IPS-18a (cell line): ENCODE measurements around the gene NCOA7.
"Not testable (repeated sequence)": the region's sequence is repeated elsewhere in the genome, so short reads cannot be mapped to it uniquely, and the experiment has no call there.

Experiments used
- H3K27ac ChIP-seq: one replicate; pipeline ENCODE4 v1.5.1; 2013; ENCODE audit warnings: low read length
- H3K27me3 ChIP-seq: one replicate; pipeline ENCODE4 v1.6.1; 2013; ENCODE audit warnings: mild to moderate bottlenecking, low read length; ENCODE audit not compliant: control insufficient read depth, insufficient read depth
- H3K36me3 ChIP-seq: one replicate; pipeline ENCODE4 v1.6.1; 2013; ENCODE audit warnings: low read depth, low read length; ENCODE audit not compliant: control insufficient read depth
- H3K4me1 ChIP-seq: one replicate; pipeline ENCODE4 v1.6.1; 2013; ENCODE audit warnings: low read depth, low read length; ENCODE audit not compliant: control insufficient read depth
- H3K4me3 ChIP-seq: one replicate; pipeline ENCODE4 v1.5.1; 2013; ENCODE audit warnings: low read length
- H3K9ac ChIP-seq: one replicate; pipeline ENCODE4 v1.6.1; 2013; ENCODE audit warnings: mild to moderate bottlenecking, low read length, moderate library complexity
- H3K9me3 ChIP-seq: one replicate; pipeline ENCODE4 v1.6.1; 2013; ENCODE audit warnings: low read depth, low read length; ENCODE audit not compliant: control insufficient read depth

Gene NCOA7

GRCh38 chr6:125764121-125764671 lies 26.6 kb upstream of the NCOA7 start:
- Histone ChIP-seq H3K9me3 (no peaks in the 10 kb centered on the region), H3K27me3 (no peaks in the 10 kb centered on the region), H3K36me3 (peaks cover 7% of the 10 kb centered on the region), H3K27ac (no peak overlapping the region), H3K4me1 (no peaks in the 10 kb centered on the region), H3K4me3 (no peak overlapping the region), H3K9ac (no peak overlapping the region)

DNA sequence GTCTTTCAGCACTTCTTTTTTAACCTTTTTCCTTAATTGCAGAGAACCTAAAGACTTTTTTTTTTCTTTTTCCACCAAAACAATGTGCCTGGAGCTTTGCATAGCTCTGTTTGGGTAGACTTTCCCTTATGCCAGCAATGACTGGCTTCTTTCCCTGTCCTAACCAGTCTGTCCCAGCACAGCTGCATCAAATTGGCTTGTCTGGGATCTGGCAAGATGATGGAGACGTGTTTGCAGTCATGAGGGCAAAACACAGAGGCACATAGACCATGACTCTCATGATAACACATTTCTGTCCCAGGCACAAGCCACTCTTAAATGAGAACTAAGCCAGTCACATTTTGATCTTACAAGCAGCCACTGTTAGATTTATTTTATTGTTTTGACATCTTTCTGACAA lies 24.8 kb upstream of the NCOA7 start:
- Histone ChIP-seq H3K4me1 (no peaks in the 10 kb centered on the region), H3K27me3 (no peaks in the 10 kb centered on the region)

GRCh38 chr6:125766641-125767040 lies 24.1 kb upstream of the NCOA7 start:
- no peak overlapping the region for H3K9ac ChIP-seq
- H3K27ac ChIP-seq = no peak overlapping the region
- no peaks in the 10 kb centered on the region for H3K36me3 ChIP-seq
- H3K4me3 ChIP-seq = no peak overlapping the region
- no peaks in the 10 kb centered on the region for H3K4me1 ChIP-seq
- no peaks in the 10 kb centered on the region for H3K27me3 ChIP-seq
- H3K9me3 ChIP-seq = no peaks in the 10 kb centered on the region

More for the DNA sequence above, 24.8 kb upstream of the NCOA7 start:
- Histone ChIP-seq H3K9ac (no peak overlapping the region), H3K27ac (no peak overlapping the region), H3K9me3 (no peaks in the 10 kb centered on the region), H3K36me3 (no peaks in the 10 kb centered on the region), H3K4me3 (no peak overlapping the region)

GRCh38 chr6:125769147-125769783 lies 21.5 kb upstream of the NCOA7 start:
- Histone ChIP-seq H3K27ac (no peak overlapping the region), H3K4me3 (no peak overlapping the region), H3K27me3 (no peaks in the 10 kb centered on the region), H3K9ac (no peak overlapping the region), H3K36me3 (no peaks in the 10 kb centered on the region), H3K4me1 (no peaks in the 10 kb centered on the region), H3K9me3 (no peaks in the 10 kb centered on the region)

DNA sequence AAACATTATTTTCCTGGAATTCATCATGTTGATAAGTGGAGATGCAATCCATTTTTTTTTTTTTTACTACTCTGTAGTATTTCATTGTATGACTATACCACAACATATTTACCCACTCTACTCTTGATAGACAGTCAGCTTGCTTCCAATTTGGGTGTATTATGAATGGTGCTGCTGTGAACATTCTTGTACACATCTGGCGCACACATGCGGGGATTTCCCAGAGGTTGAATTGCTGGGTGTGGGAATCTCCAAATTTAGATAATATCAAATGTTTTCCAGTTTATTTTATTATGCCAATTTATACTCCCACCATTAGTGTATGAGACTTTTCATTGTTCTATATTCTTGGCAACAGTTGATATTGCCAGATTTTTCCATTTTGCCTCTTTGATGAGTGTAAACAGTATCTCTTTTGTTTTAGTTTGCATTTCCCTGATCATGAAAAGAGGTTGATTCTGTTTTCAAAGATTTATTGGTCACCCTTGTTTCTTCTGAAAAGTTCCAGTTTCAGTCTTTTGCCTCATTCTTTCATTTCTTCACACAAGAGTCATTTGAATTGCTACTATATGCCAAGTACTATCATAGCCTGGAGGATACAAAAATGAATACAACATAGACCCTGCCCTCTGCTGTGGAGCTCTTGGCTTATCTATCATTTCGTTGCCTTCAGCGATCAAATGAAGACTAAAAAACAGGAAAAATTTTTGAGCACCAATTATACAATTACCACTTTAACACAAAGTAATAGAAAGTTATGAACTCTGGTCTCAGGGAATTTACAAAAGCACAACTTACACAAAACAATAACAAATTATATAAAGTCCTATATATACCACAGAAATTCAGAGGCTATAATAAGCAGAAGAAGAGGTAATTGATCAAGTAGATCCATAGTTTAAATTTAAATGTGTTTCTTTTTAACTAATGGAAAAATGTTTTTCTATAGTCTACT lies 17.1 kb upstream of the NCOA7 start:
- no peaks in the 10 kb centered on the region for H3K9me3 ChIP-seq
- no peak overlapping the region for H3K27ac ChIP-seq
- H3K36me3 ChIP-seq = no peaks in the 10 kb centered on the region
- no peaks in the 10 kb centered on the region for H3K27me3 ChIP-seq
- peaks cover 6% of the 10 kb centered on the region for H3K4me1 ChIP-seq
- H3K4me3 ChIP-seq = no peak overlapping the region
- no peak overlapping the region for H3K9ac ChIP-seq

- not testable (repeated sequence) for H3K4me3 ChIP-seq, H3K9me3 ChIP-seq, H3K9ac ChIP-seq, H3K27ac ChIP-seq, H3K4me1 ChIP-seq, H3K27me3 ChIP-seq, H3K36me3 ChIP-seq
Measured at GRCh38 chr6:125776107-125776826, 14.5 kb upstream of the NCOA7 start.

- H3K27ac ChIP-seq = no peak overlapping the region
- H3K27me3 ChIP-seq = peaks cover 5% of the 10 kb centered on the region
- H3K9ac ChIP-seq = peak overlapping the region; percentile 85
- H3K4me3 ChIP-seq = peak overlapping the region; percentile 99
- H3K4me1 ChIP-seq = peaks cover 13% of the 10 kb centered on the region
- H3K36me3 ChIP-seq = no peaks in the 10 kb centered on the region
- peaks cover 3% of the 10 kb centered on the region for H3K9me3 ChIP-seq
Measured at GRCh38 chr6:125779924-125780539, 10.7 kb upstream of the NCOA7 start.

GRCh38 chr6:125780540-125781313 lies 10.0 kb upstream of the NCOA7 start:
- peaks cover 5% of the 10 kb centered on the region for H3K27me3 ChIP-seq
- H3K36me3 ChIP-seq = no peaks in the 10 kb centered on the region
- peak overlapping the region; percentile 12 for H3K27ac ChIP-seq
- H3K9ac ChIP-seq = peak overlapping the region; percentile 85
- peak overlapping the region; percentile 99 for H3K4me3 ChIP-seq
- H3K4me1 ChIP-seq = peaks cover 7% of the 10 kb centered on the region
- peaks cover 3% of the 10 kb centered on the region for H3K9me3 ChIP-seq

- no peaks in the 10 kb centered on the region for H3K36me3 ChIP-seq
- peaks cover 5% of the 10 kb centered on the region for H3K27me3 ChIP-seq
- H3K4me3 ChIP-seq = peak overlapping the region; percentile 99
- H3K9ac ChIP-seq = peak overlapping the region; percentile 85
- peak overlapping the region; percentile 12 for H3K27ac ChIP-seq
- H3K4me1 ChIP-seq = peaks cover 7% of the 10 kb centered on the region
- peaks cover 3% of the 10 kb centered on the region for H3K9me3 ChIP-seq
Measured at GRCh38 chr6:125781314-125781868, 9.4 kb upstream of the NCOA7 start.

DNA sequence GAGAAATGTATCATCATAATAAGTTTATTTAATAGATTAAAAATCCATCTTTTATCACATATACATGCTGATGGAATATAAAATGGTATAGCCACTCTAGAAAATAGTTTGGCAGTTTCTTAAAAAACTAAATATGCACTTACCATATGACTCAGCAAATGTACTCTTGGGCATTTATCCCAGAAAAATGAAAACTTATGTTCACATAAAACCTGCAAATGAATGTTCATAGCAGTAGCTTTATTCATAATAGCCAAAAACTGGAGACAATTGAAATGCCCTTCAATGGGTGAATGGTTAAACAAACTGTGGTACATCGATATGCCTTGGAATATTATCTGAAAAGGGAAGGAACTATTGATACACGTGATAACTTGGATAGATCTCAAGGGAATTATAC lies 6.4 kb upstream of the NCOA7 start:
- Histone ChIP-seq H3K9ac (no peak overlapping the region), H3K9me3 (peaks cover 3% of the 10 kb centered on the region), H3K4me3 (no peak overlapping the region), H3K27ac (no peak overlapping the region), H3K27me3 (peaks cover 5% of the 10 kb centered on the region), H3K36me3 (no peaks in the 10 kb centered on the region), H3K4me1 (peaks cover 11% of the 10 kb centered on the region)
